HepG2 (cell line): ENCODE data around the gene FLYWCH1. TPM values are rescaled to one million over a fixed set of nuclear protein-coding genes. Genes with fewer than 3 reads are reported as not detected.

Source experiments
- BCL3 ChIP-seq: sonication (generic); formaldehyde crosslinking; IDR thresholded peaks from 2 replicates; pipeline ENCODE4 v1.5.1; 2020; ENCODE audit warnings: mild to moderate bottlenecking, missing genetic modification reagents, moderate library complexity
- DZIP1 ChIP-seq: sonication (generic); formaldehyde crosslinking; IDR thresholded peaks from 2 replicates; pipeline ENCODE4 v1.5.0; 2020; ENCODE audit warnings: mild to moderate bottlenecking, missing genetic modification reagents
- MTA3 ChIP-seq: sonication (generic); formaldehyde crosslinking; IDR thresholded peaks from 2 replicates; pipeline ENCODE4 v1.4.0; 2020; ENCODE audit warnings: missing genetic modification reagents
- NBN ChIP-seq: fragments of 450-650 bp; conservative IDR thresholded peaks from 2 replicates; pipeline ENCODE4 v1.6.1; 2017
- NR0B2 ChIP-seq: sonication (generic); formaldehyde crosslinking; IDR thresholded peaks from 2 replicates; pipeline ENCODE4 v1.4.0; 2020; ENCODE audit warnings: mild to moderate bottlenecking, missing genetic modification reagents
- RERE ChIP-seq: IDR thresholded peaks from 2 replicates; pipeline ENCODE4 v1.6.1; 2016; ENCODE audit warnings: low read depth, missing genetic modification reagents, missing compliant biosample characterization
- SATB2 ChIP-seq: sonication (generic); formaldehyde crosslinking; IDR thresholded peaks from 2 replicates; pipeline ENCODE4 v1.5.0; 2020; ENCODE audit warnings: missing genetic modification reagents
- SOX6 ChIP-seq, 2 experiments: fragments of 450-650 bp in 1 of 2; sonication (generic) in 1 of 2; formaldehyde crosslinking in 1 of 2; IDR thresholded peaks; 2 replicates each; pipeline versions ENCODE4 v1.4.0 to v1.6.1; 2017 to 2020; ENCODE audit warnings: antibody characterized with exemption in 1 of 2, mild to moderate bottlenecking in 1 of 2, missing genetic modification reagents in 1 of 2
- TARDBP ChIP-seq: sonication (generic); formaldehyde crosslinking; IDR thresholded peaks from 2 replicates; pipeline ENCODE4 v1.8.0; 2022; ENCODE audit warnings: mild to moderate bottlenecking, missing genetic modification reagents
- ZBTB20 ChIP-seq: sonication (generic); formaldehyde crosslinking; IDR thresholded peaks from 2 replicates; pipeline ENCODE4 v1.8.1; 2023; ENCODE audit warnings: missing genetic modification reagents, low read depth, mild to moderate bottlenecking, borderline replicate concordance
- ZBTB33 ChIP-seq: sonication (generic); formaldehyde crosslinking; IDR thresholded peaks from 2 replicates; pipeline ENCODE4 v1.4.0; 2020; ENCODE audit warnings: missing genetic modification reagents
- ZC3H13 ChIP-seq: sonication (generic); formaldehyde crosslinking; IDR thresholded peaks from 2 replicates; pipeline ENCODE4 v1.8.1; 2023; ENCODE audit warnings: mild to moderate bottlenecking, missing genetic modification reagents, moderate library complexity
- ZNF296 ChIP-seq: sonication (generic); formaldehyde crosslinking; conservative IDR thresholded peaks from 2 replicates; pipeline ENCODE4 v1.5.0; 2020; ENCODE audit warnings: mild to moderate bottlenecking, missing genetic modification reagents
- ZNF589 ChIP-seq: sonication (generic); formaldehyde crosslinking; conservative IDR thresholded peaks from 2 replicates; pipeline ENCODE4 v1.8.0; 2022; ENCODE audit warnings: mild to moderate bottlenecking, moderate library complexity, missing genetic modification reagents
- ZNF615 ChIP-seq: sonication (generic); formaldehyde crosslinking; IDR thresholded peaks from 2 replicates; pipeline ENCODE4 v1.5.0; 2020; ENCODE audit warnings: mild to moderate bottlenecking, missing genetic modification reagents, borderline replicate concordance
- polyA plus RNA-seq, 8 experiments: library from polyadenylated mRNA; depleted of rRNA in 3 of 8; stranded (reverse) in 7 of 8; unstranded in 1 of 8; fragments of >200 nt; fragmentation: Illumina TruSeq in 4 of 8; extraction: Trizol in 4 of 8; gene quantifications; 2 replicates each; pipeline versions ENCODE4 v1.2.1 to v1.2.3, GENCODE V29; 2011 to 2016; ENCODE audit warnings: low read depth in 4 of 8, missing spikeins in 1 of 8, mixed read lengths in 1 of 8; ENCODE audit not compliant: insufficient read depth in 1 of 8
- total RNA-seq, 5 experiments: library from RNA; depleted of rRNA; stranded (reverse); fragments of >200 nt; fragmentation: Illumina TruSeq; extraction: Trizol; gene quantifications; 2 replicates each; pipeline ENCODE4 v1.2.3, GENCODE V29; 2016; ENCODE audit warnings: low read depth in 1 of 5

FLYWCH1 gene
- total and polyA plus RNA-seq, 2 of the 13 experiments (the other 11 are each of a cell fraction or from before 2014, with no cell fraction given), result 7.3 to 12.4 TPM

GRCh38 chr16:2968738-2969544 lies 57.2 kb downstream of the FLYWCH1 start, which contains the start of gene PAQR4 (continued):
- TF ChIP-seq NR0B2 (CRISPR knock-in tag), result peak; percentile 94
- peak; percentile 95; the same call in 1 of the 2 replicates for TF ChIP-seq ZBTB20 (CRISPR knock-in tag)
- TF ChIP-seq ZC3H13 (CRISPR knock-in tag), result peak; percentile 94
- peak; percentile 89 for TF ChIP-seq SATB2 (CRISPR knock-in tag)
- no peak for TF ChIP-seq SOX6 (IDR thresholded peaks at IDR 0.05)
- TF ChIP-seq SOX6 (CRISPR knock-in tag; IDR thresholded peaks at IDR 0.05), result peak; percentile 77
- peak; percentile 63; the same call in 1 of the 2 replicates for TF ChIP-seq MTA3 (CRISPR knock-in tag)
- peak; percentile 32; the same call in 1 of the 2 replicates for TF ChIP-seq ZBTB33 (CRISPR knock-in tag)
- TF ChIP-seq ZNF615 (CRISPR knock-in tag), result peak; percentile 78; the same call in 1 of the 2 replicates
- TF ChIP-seq NBN, result no peak
- TF ChIP-seq TARDBP, result peak; percentile 54; the same call in 1 of the 2 replicates
- peak; percentile 12; the same call in 1 of the 2 replicates for TF ChIP-seq RERE (CRISPR knock-in tag)
- TF ChIP-seq ZNF589, result peak; percentile 98
- peak; percentile 85 for TF ChIP-seq BCL3 (CRISPR knock-in tag)
- peak; percentile 90; the same call in 1 of the 2 replicates for TF ChIP-seq ZNF296
- TF ChIP-seq DZIP1 (CRISPR knock-in tag), result peak; percentile 75; the same call in 1 of the 2 replicates
